Transverse colon (tissue), 4 donors: ENCODE results near the gene WNK2. TPM values are rescaled to one million over a fixed set of nuclear protein-coding genes. Genes with fewer than 3 reads are reported as not detected.

Experiments
- DNase-seq: peaks from one replicate; pipeline ENCODE4 v3.0.0-alpha.2; 2019
- H3K27ac ChIP-seq, 4 donors: fragments of 200-600 bp; sonication (generic); 2 replicates each; pipeline ENCODE4 v1.5.1; 2016 to 2018; ENCODE audit warnings: inconsistent platforms in 4 of 4
- H3K27me3 ChIP-seq: fragments of 200-600 bp; sonication (generic); 2 replicates; pipeline ENCODE4 v1.5.1; 2017; ENCODE audit warnings: inconsistent platforms
- H3K36me3 ChIP-seq, 4 donors: fragments of 200-600 bp; sonication (generic); 2 replicates each; pipeline ENCODE4 v1.5.1; 2017 to 2019; ENCODE audit warnings: inconsistent platforms in 4 of 4
- H3K4me1 ChIP-seq, 4 donors: fragments of 200-600 bp; sonication (generic); 2 replicates each; pipeline ENCODE4 v1.5.1; 2017 to 2020; ENCODE audit warnings: inconsistent platforms in 4 of 4
- H3K4me3 ChIP-seq, 4 donors: fragments of 200-600 bp; sonication (generic); 1 replicate in 1 of 4; 2 replicates in 3 of 4; pipeline versions ENCODE4 v1.5.1 to v1.6.1; 2017 to 2019; ENCODE audit warnings: inconsistent platforms in 4 of 4
- H3K9me3 ChIP-seq, 2 donors: fragments of 200-600 bp; sonication (generic); 2 replicates each; pipeline ENCODE4 v1.5.1; 2017 to 2019; ENCODE audit warnings: inconsistent platforms in 2 of 2
- CTCF ChIP-seq, 5 experiments: fragments of 200-600 bp in 3 of 5; fragments of 450-650 bp in 2 of 5; sonication (generic) in 3 of 5; IDR thresholded peaks; 1 replicate in 2 of 5; 2 replicates in 3 of 5; pipeline ENCODE4 v1.5.1; 2016 to 2017; ENCODE audit warnings: antibody characterized with exemption in 5 of 5, inconsistent platforms in 3 of 5, mild to moderate bottlenecking in 2 of 5, moderate library complexity in 1 of 5
- EP300 ChIP-seq: sonication (generic); formaldehyde crosslinking; IDR thresholded peaks from one replicate; pipeline ENCODE4 v1.6.1; 2017; ENCODE audit warnings: antibody characterized with exemption, low read depth
- POLR2A ChIP-seq: fragments of 450-650 bp; IDR thresholded peaks from one replicate; pipeline ENCODE4 v1.6.1; 2016; ENCODE audit warnings: antibody characterized with exemption, mild to moderate bottlenecking, moderate library complexity
- POLR2AphosphoS5 ChIP-seq, 3 donors: sonication (generic); formaldehyde crosslinking; IDR thresholded peaks; one replicate each; pipeline ENCODE4 v1.6.1; 2016; ENCODE audit warnings: antibody characterized with exemption in 3 of 3
- WGBS, 2 donors: methylation state at CpG; one replicate each; pipeline ENCODE4 v1.1.5; 2018; ENCODE audit warnings: low coverage in 1 of 2; 5-methylcytosine and 5-hydroxymethylcytosine counted together
- in situ Hi-C, 4 donors: fragments of 200-750 bp; cut with MboI; loops; one replicate each; pipeline versions ENCODE4 v1.15.0 to v1.15.1; 2017; ENCODE audit warnings: low sequenced_read_pairs in 3 of 4, low pct_ligation_motif_present in 1 of 4, low pct_unique_long_range_greater_than_20kb in 1 of 4
- intact Hi-C: fragments of 100-400 bp; cut with DNase I; formaldehyde crosslinking; loops from one replicate; pipeline ENCODE4 v1.15.1; 2023; ENCODE audit warnings: low total_unique reads
- total RNA-seq, 4 donors: library from RNA; depleted of rRNA; stranded (reverse); fragments of >200 nt; gene quantifications; one replicate each; pipeline ENCODE4 v1.1.0, GENCODE V29; 2016

Gene WNK2
- total RNA-seq, 4 donors from 2014 or later = 133 to 618 (median 157) TPM

GRCh38 chr9:93164085-93164484, 19.9 kb upstream of the WNK2 start:
- Histone ChIP-seq H3K27me3 (no peaks in the 10 kb centered on the region), H3K4me3 (no peak overlapping the region), H3K9me3 (no peaks in the 10 kb centered on the region), H3K36me3 (no peaks in the 10 kb centered on the region), H3K4me1 (peaks cover 0 to 20% (median 6%) of the 10 kb centered on the region in 4 donors), H3K27ac (no peak overlapping the region)
- intact Hi-C loops (no loop called here), in situ Hi-C loops (loop anchor here (10.0 to 25.0 kb wide), 5 partner anchors 141 to 798 kb away; partner anchors contain the start of gene BARX1 (in 1 of the 4))
- WGBS, 2 donors = 91% methylated on average over 13 of the region's 13 CpGs; no CpG with 5 or more reads in 1 of the 2 donors
- no peak for DNase-seq
- no peak for TF ChIP-seq EP300
- TF ChIP-seq POLR2AphosphoS5 (IDR thresholded peaks at IDR 0.05) = no peak
- no peak for TF ChIP-seq POLR2A

- Histone ChIP-seq H3K27me3 (no peaks in the 10 kb centered on the region), H3K36me3 (no peaks in the 10 kb centered on the region), H3K4me3 (no peak overlapping the region), H3K4me1 (peaks cover 0 to 13% (median 0%) of the 10 kb centered on the region in 4 donors), H3K27ac (peak overlapping the region in 2 of 4 donors; percentile 0 to 11), H3K9me3 (no peaks in the 10 kb centered on the region)
- DNase-seq = peak; percentile 33
- TF ChIP-seq POLR2AphosphoS5 (IDR thresholded peaks at IDR 0.05) (no peak), EP300 (no peak), POLR2A (no peak), CTCF (IDR thresholded peaks at IDR 0.05) (no peak)
- intact Hi-C loops = no loop called here
- in situ Hi-C loops = loop anchor here (10.0 to 25.0 kb wide), 5 partner anchors 138 to 796 kb away; partner anchors contain the start of gene BARX1 (in 1 of the 4)
- WGBS, 2 donors = 56% methylated on average over 7 of the region's 7 CpGs; no CpG with 5 or more reads in 1 of the 2 donors
Observed at GRCh38 chr9:93166699-93167098, 17.2 kb upstream of the WNK2 start.

- Histone ChIP-seq H3K27ac (peak overlapping the region in 1 of 4 donors; percentile 11), H3K27me3 (no peaks in the 10 kb centered on the region), H3K36me3 (no peaks in the 10 kb centered on the region), H3K4me1 (peaks cover 0 to 13% (median 0%) of the 10 kb centered on the region in 4 donors), H3K9me3 (no peaks in the 10 kb centered on the region), H3K4me3 (no peak overlapping the region)
- 90% methylated on average over 6 of the region's 6 CpGs; no CpG with 5 or more reads in 1 of the 2 donors for WGBS, 2 donors
- in situ Hi-C loops (loop anchor here (10.0 to 25.0 kb wide), 5 partner anchors 138 to 795 kb away; partner anchors contain the start of gene BARX1 (in 1 of the 4)), intact Hi-C loops (no loop called here)
- TF ChIP-seq POLR2A (no peak), CTCF (IDR thresholded peaks at IDR 0.05) (no peak), POLR2AphosphoS5 (IDR thresholded peaks at IDR 0.05) (no peak), EP300 (no peak)
- no peak for DNase-seq
Observed at GRCh38 chr9:93167185-93167584, 16.8 kb upstream of the WNK2 start.

- no peaks in the 10 kb centered on the region for H3K9me3 ChIP-seq
- in situ Hi-C loops = loop anchor here (10.0 to 25.0 kb wide), 5 partner anchors 137 to 794 kb away; partner anchors contain the start of gene BARX1 (in 1 of the 4)
- H3K27ac ChIP-seq = no peak overlapping the region
- no peak overlapping the region for H3K4me3 ChIP-seq
- H3K36me3 ChIP-seq = no peaks in the 10 kb centered on the region
- no peak for DNase-seq
- 75 to 86% methylated on average over 3 to 4 of the region's 4 CpGs for WGBS, 2 donors
- peaks cover 0 to 13% (median 0%) of the 10 kb centered on the region in 4 donors for H3K4me1 ChIP-seq
- H3K27me3 ChIP-seq = no peaks in the 10 kb centered on the region
- TF ChIP-seq CTCF (IDR thresholded peaks at IDR 0.05) (no peak), EP300 (no peak), POLR2A (no peak), POLR2AphosphoS5 (IDR thresholded peaks at IDR 0.05) (no peak)
- intact Hi-C loops = no loop called here
Observed at GRCh38 chr9:93167838-93168237, 16.1 kb upstream of the WNK2 start.
